H9 (cell line): Measurements from ENCODE around the gene COL4A2. TPM values are rescaled to one million over a fixed set of nuclear protein-coding genes. Genes with fewer than 3 reads are reported as not detected.

Experiments used
- DNase-seq: peaks from one replicate; pipeline ENCODE4 v3.0.0-alpha.2; 2017
- H2AFZ ChIP-seq: one replicate; pipeline ENCODE4 v1.6.1; 2013; ENCODE audit warnings: mild to moderate bottlenecking, low read length, control low read depth, moderate library complexity
- H2AK5ac ChIP-seq: 2 replicates; pipeline ENCODE4 v1.6.1; 2013; ENCODE audit warnings: low read length, control low read depth, mixed read lengths; ENCODE audit not compliant: insufficient read length
- H2BK120ac ChIP-seq: one replicate; pipeline ENCODE4 v1.6.1; 2013; ENCODE audit warnings: low read depth, mild to moderate bottlenecking, low read length, control low read depth, inconsistent platforms; ENCODE audit not compliant: poor library complexity, severe bottlenecking
- H2BK12ac ChIP-seq: 2 replicates; pipeline ENCODE4 v1.6.1; 2013; ENCODE audit warnings: low read length, control low read depth, mixed read lengths, low read depth; ENCODE audit not compliant: insufficient read length
- H2BK15ac ChIP-seq: 2 replicates; pipeline ENCODE4 v1.6.1; 2013; ENCODE audit warnings: low read depth, low read length, control low read depth
- H2BK20ac ChIP-seq: one replicate; pipeline ENCODE4 v1.6.1; 2013; ENCODE audit warnings: low read depth, mild to moderate bottlenecking, low read length, control low read depth, inconsistent platforms; ENCODE audit not compliant: poor library complexity, severe bottlenecking
- H2BK5ac ChIP-seq: 2 replicates; pipeline ENCODE4 v1.6.1; 2013; ENCODE audit warnings: low read length, control low read depth, mixed read lengths; ENCODE audit not compliant: insufficient read length
- H3K14ac ChIP-seq: 2 replicates; pipeline ENCODE4 v1.6.1; 2013; ENCODE audit warnings: low read length, control low read depth; ENCODE audit not compliant: insufficient read depth
- H3K18ac ChIP-seq: 2 replicates; pipeline ENCODE4 v1.6.1; 2013; ENCODE audit warnings: low read depth, mild to moderate bottlenecking, mixed read lengths, low read length, control low read depth; ENCODE audit not compliant: insufficient read length
- H3K23ac ChIP-seq: 2 replicates; pipeline ENCODE4 v1.6.1; 2013; ENCODE audit warnings: low read length, control low read depth, mixed read lengths, low read depth; ENCODE audit not compliant: insufficient read length
- H3K23me2 ChIP-seq: 2 replicates; pipeline ENCODE4 v1.6.1; 2013; ENCODE audit warnings: low read depth, mild to moderate bottlenecking, mixed read lengths, low read length, control low read depth; ENCODE audit not compliant: insufficient read length, poor library complexity, severe bottlenecking
- H3K27ac ChIP-seq: 2 replicates; pipeline ENCODE4 v1.5.1; 2013; ENCODE audit warnings: low read length, control low read depth, mixed read lengths, low read depth; ENCODE audit not compliant: insufficient read length
- H3K27me3 ChIP-seq: 2 replicates; pipeline ENCODE4 v1.6.1; 2013; ENCODE audit warnings: low read length, control low read depth, inconsistent platforms; ENCODE audit not compliant: insufficient read depth
- H3K4ac ChIP-seq: 2 replicates; pipeline ENCODE4 v1.6.1; 2013; ENCODE audit warnings: low read depth, mild to moderate bottlenecking, control low read depth, inconsistent platforms, low read length, moderate library complexity
- H3K4me1 ChIP-seq: 2 replicates; pipeline ENCODE4 v1.6.1; 2013; ENCODE audit warnings: low read length, control low read depth, inconsistent platforms; ENCODE audit not compliant: insufficient read depth
- H3K4me2 ChIP-seq: 2 replicates; pipeline ENCODE4 v1.6.1; 2013; ENCODE audit warnings: low read length, control low read depth, mixed read lengths; ENCODE audit not compliant: insufficient read length, insufficient read depth
- H3K56ac ChIP-seq: 2 replicates; pipeline ENCODE4 v1.6.1; 2013; ENCODE audit warnings: low read depth, mild to moderate bottlenecking, mixed read lengths, low read length, control low read depth; ENCODE audit not compliant: insufficient read length
- H3K79me1 ChIP-seq: 2 replicates; pipeline ENCODE4 v1.6.1; 2013; ENCODE audit warnings: low read depth, mild to moderate bottlenecking, moderate library complexity, low read length, control low read depth, inconsistent platforms; ENCODE audit not compliant: insufficient read depth, poor library complexity, severe bottlenecking
- H3K79me2 ChIP-seq: 2 replicates; pipeline ENCODE4 v1.6.1; 2013; ENCODE audit warnings: low read length, control low read depth, inconsistent platforms; ENCODE audit not compliant: insufficient read depth
- H3K9ac ChIP-seq: 2 replicates; pipeline ENCODE4 v1.6.1; 2013; ENCODE audit warnings: low read length, control low read depth, mixed read lengths; ENCODE audit not compliant: insufficient read length; ENCODE audit errors: extremely low read depth
- H3K9me3 ChIP-seq: one replicate; pipeline ENCODE4 v1.6.1; 2013; ENCODE audit warnings: low read depth, low read length, inconsistent platforms; ENCODE audit not compliant: control insufficient read depth
- H3T11ph ChIP-seq: one replicate; pipeline ENCODE4 v1.6.1; 2013; ENCODE audit warnings: mild to moderate bottlenecking, low read length, control low read depth, inconsistent platforms
- H4K20me1 ChIP-seq: one replicate; pipeline ENCODE4 v1.6.1; 2013; ENCODE audit not compliant: control insufficient read depth, insufficient read length, insufficient read depth
- H4K5ac ChIP-seq: 2 replicates; pipeline ENCODE4 v1.6.1; 2013; ENCODE audit warnings: low read depth, mild to moderate bottlenecking, mixed read lengths, low read length, control low read depth; ENCODE audit not compliant: insufficient read length
- H4K8ac ChIP-seq: replicated peaks from 2 replicates; pipeline ENCODE4 v1.6.1; 2013; ENCODE audit warnings: low read length, control low read depth, mixed read lengths, low read depth; ENCODE audit not compliant: insufficient read length
- H4K91ac ChIP-seq: 2 replicates; pipeline ENCODE4 v1.6.1; 2013; ENCODE audit warnings: low read depth, mild to moderate bottlenecking, moderate library complexity, mixed read lengths, low read length, control low read depth; ENCODE audit not compliant: insufficient read length
- H3K27ac Mint-ChIP-seq, 3 experiments: 2 replicates in 2 of 3; 3 replicates in 1 of 3; pipeline ENCODE4 v1.8.0; 2020 to 2021; ENCODE audit warnings: mixed read lengths in 3 of 3, mild to moderate bottlenecking in 1 of 3, moderate library complexity in 1 of 3
- H3K27me3 Mint-ChIP-seq: 2 replicates; pipeline ENCODE4 v1.8.0; 2021; ENCODE audit warnings: low read depth, mild to moderate bottlenecking, moderate library complexity, mixed read lengths
- H3K36me3 Mint-ChIP-seq, 3 experiments: 2 replicates in 2 of 3; 3 replicates in 1 of 3; pipeline ENCODE4 v1.8.0; 2020 to 2021; ENCODE audit warnings: low read depth in 3 of 3, mixed read lengths in 3 of 3; ENCODE audit not compliant: insufficient read depth in 1 of 3
- H3K4me1 Mint-ChIP-seq, 2 experiments: 2 replicates each; pipeline ENCODE4 v1.8.0; 2020; ENCODE audit warnings: mixed read lengths in 2 of 2
- H3K4me3 Mint-ChIP-seq, 2 experiments: 2 replicates in 1 of 2; 3 replicates in 1 of 2; pipeline ENCODE4 v1.8.0; 2020 to 2021; ENCODE audit warnings: mild to moderate bottlenecking in 2 of 2, mixed read lengths in 2 of 2, moderate library complexity in 1 of 2
- H3K9me3 Mint-ChIP-seq, 2 experiments: 2 replicates in 1 of 2; 3 replicates in 1 of 2; pipeline ENCODE4 v1.8.0; 2020; ENCODE audit warnings: mild to moderate bottlenecking in 2 of 2, mixed read lengths in 2 of 2, moderate library complexity in 1 of 2
- WGBS: extraction: QIAGEN DNeasy Blood & Tissue Kit; methylation state at CpG from one replicate; pipeline ENCODE4 v1.1.7; 2013; ENCODE audit warnings: missing lambda C conversion rate, low lambda C conversion rate, mixed read lengths; ENCODE audit not compliant: insufficient read length; ENCODE audit errors: extremely low coverage; 5-methylcytosine and 5-hydroxymethylcytosine counted together
- total RNA-seq: library from RNA; stranded (reverse); gene quantifications from 2 replicates; pipeline ENCODE4 v1.2.1, GENCODE V29; 2021
- TF ChIP-seq, protein P1 (sequence below): fragments of 200-600 bp; sonication (generic); conservative IDR thresholded peaks from 3 replicates; pipeline ENCODE4 v1.8.0; 2021; ENCODE audit warnings: antibody characterized with exemption, mild to moderate bottlenecking

Gene COL4A2
- total RNA-seq, 1 experiment from 2014 or later = 76.5 TPM

DNA sequence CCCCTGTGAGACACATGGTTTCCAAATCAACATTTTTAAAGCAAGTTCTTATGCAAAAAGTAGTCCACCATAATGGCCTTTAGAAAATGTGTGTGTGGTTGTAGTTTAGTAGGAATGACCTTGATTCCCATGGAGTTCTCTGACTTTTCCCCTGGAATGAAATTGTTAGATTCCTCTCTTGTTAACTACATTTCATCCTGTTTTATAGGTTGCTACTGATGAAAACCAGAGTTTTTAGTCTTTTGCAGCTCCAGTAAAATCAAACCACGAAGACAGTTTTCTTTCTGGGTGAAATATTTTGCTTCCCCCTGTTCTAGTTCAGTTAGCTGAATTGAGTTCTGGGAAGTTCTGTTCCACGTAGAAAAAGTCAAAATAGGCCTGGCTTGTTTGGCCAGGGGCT, 146.7 kb downstream of the COL4A2 start:
- no peaks in the 10 kb centered on the region; a peak in 1 of 5 replicates for H3K9me3 Mint-ChIP-seq
- Histone ChIP-seq H4K91ac (no peak overlapping the region), H4K20me1 (no peaks in the 10 kb centered on the region), H3K79me1 (no peaks in the 10 kb centered on the region), H3K9ac (no peak overlapping the region), H3K23ac (no peak overlapping the region), H2BK5ac (no peak overlapping the region), H4K8ac (no peak overlapping the region), H3T11ph (no peak overlapping the region), H3K27ac (no peak overlapping the region), H2BK20ac (no peak overlapping the region), H3K23me2 (no peaks in the 10 kb centered on the region), H3K18ac (no peak overlapping the region), H3K56ac (no peak overlapping the region), H3K9me3 (no peaks in the 10 kb centered on the region), H2BK120ac (no peak overlapping the region), H3K14ac (no peak overlapping the region), H2BK12ac (no peak overlapping the region), H3K4ac (no peak overlapping the region), H3K79me2 (no peaks in the 10 kb centered on the region), H4K5ac (no peak overlapping the region), H3K27me3 (no peaks in the 10 kb centered on the region), H2AFZ (no peak overlapping the region), H3K4me2 (no peak overlapping the region), H3K4me1 (peaks cover 1% of the 10 kb centered on the region; the same call in 1 of the 2 replicates), H2AK5ac (no peak overlapping the region), H2BK15ac (no peak overlapping the region)
- no peaks in the 10 kb centered on the region; the same call in 1 of the 2 replicates for H3K27me3 Mint-ChIP-seq
- no peak for DNase-seq
- WGBS = no CpG with 5 or more reads among the region's 2 CpGs
- H3K27ac Mint-ChIP-seq = peak overlapping the region in 1 of 3 experiments; percentile 39; a peak in 2 of 7 replicates
- TF ChIP-seq, protein P1, sequence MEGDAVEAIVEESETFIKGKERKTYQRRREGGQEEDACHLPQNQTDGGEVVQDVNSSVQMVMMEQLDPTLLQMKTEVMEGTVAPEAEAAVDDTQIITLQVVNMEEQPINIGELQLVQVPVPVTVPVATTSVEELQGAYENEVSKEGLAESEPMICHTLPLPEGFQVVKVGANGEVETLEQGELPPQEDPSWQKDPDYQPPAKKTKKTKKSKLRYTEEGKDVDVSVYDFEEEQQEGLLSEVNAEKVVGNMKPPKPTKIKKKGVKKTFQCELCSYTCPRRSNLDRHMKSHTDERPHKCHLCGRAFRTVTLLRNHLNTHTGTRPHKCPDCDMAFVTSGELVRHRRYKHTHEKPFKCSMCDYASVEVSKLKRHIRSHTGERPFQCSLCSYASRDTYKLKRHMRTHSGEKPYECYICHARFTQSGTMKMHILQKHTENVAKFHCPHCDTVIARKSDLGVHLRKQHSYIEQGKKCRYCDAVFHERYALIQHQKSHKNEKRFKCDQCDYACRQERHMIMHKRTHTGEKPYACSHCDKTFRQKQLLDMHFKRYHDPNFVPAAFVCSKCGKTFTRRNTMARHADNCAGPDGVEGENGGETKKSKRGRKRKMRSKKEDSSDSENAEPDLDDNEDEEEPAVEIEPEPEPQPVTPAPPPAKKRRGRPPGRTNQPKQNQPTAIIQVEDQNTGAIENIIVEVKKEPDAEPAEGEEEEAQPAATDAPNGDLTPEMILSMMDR = no peak
- peaks cover 34 to 40% of the 10 kb centered on the region in 2 experiments for H3K4me1 Mint-ChIP-seq
- peaks cover 0 to 7% (median 4%) of the 10 kb centered on the region in 3 experiments; a peak in 4 of 7 replicates for H3K36me3 Mint-ChIP-seq
- no peak overlapping the region for H3K4me3 Mint-ChIP-seq
